NCI-H524 treated with DMSO at 0.1 percent for 48 hours (cell line): Measurements from ENCODE around the gene C1QTNF5.

Experiments
- DNase-seq: peaks from one replicate; lab custom pipeline; 2025; lab: John Stamatoyannopoulos, UW

C1QTNF5 gene

GRCh38 chr11:119359365-119360214, 18.9 kb upstream of the C1QTNF5 start:
- no peak for DNase-seq

DNA sequence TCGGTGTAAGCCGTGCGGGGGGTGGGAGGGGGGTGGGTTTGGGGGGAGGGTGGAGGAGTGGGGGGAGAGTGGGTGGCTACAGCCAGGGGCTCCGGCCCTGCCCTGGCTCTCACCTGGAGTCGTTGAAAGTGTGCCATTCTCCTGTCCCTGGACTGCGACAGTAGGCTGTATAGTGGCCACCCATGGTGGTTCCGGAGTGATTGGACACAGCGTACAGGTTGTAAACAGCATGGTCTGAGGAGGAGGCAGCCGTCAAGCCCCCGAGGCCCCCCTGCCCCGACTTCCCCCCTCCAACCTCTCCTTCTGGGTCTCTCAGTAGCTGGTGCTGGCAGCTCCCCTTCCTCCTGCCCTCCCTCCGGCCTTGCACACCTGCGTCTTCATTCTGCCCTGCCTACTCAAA, 16.4 kb upstream of the C1QTNF5 start:
- no peak for DNase-seq

- no peak for DNase-seq
Measured at GRCh38 chr11:119356349-119357031, 15.8 kb upstream of the C1QTNF5 start.

DNA sequence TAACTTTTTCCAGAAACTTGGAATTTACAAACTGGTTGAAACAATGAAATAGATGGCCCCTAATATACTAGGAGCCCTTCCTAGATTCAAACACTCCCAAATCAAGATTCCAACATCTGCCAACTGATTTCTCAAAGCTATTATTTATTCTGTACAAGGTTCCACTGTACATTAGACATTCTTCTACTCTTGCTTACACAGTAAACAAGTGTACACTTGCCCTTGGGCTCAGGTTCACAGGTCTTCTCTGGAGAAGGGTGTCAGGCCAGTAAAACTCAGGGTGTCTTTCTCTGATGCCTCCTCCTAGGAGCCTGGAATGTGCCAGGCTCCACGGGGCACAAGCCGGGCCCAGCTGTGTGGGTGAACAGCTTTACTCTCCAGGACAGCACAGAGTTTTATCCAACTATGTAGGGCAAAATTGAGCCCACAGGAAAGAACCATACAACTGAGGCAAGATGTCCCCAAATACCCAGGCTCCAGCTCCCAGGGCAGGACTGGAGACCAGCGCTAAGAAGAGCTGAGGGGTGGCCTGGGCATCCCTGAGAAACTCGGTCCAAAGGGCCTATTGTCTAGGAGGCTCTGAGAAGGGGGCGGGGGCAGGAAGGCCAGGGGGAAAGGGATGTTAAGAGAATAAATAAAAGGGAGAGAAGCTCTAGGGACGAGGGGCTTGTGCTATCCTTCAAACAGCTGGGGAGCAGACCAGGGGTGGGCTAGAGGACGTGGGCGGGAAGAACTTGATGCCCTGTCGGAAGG, 14.6 kb upstream of the C1QTNF5 start:
- no peak for DNase-seq

GRCh38 chr11:119352857-119353260, 12.2 kb upstream of the C1QTNF5 start:
- DNase-seq, result peak; percentile 75

DNA sequence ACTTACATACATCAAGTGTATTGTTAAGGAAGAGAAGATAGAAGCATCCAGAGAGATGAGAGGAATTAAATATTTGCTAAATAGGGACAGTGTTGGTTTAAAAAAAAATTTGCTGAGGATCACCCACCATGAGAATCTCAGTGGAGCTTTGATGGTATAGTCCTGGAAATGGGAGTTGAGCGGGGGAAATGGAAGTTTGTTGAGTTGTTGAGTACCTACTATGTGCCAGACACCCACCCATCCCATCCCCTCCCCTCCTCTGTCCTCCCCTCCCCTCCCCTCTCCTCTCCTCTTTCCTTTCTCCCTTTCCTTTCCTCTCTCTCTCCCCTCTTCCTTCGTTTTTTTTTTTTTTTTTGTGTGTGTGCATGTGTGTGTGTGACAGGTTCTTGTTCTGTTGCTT, 10.5 kb upstream of the C1QTNF5 start:
- no peak for DNase-seq

GRCh38 chr11:119350302-119350701, 9.6 kb upstream of the C1QTNF5 start:
- DNase-seq, result no peak

DNA sequence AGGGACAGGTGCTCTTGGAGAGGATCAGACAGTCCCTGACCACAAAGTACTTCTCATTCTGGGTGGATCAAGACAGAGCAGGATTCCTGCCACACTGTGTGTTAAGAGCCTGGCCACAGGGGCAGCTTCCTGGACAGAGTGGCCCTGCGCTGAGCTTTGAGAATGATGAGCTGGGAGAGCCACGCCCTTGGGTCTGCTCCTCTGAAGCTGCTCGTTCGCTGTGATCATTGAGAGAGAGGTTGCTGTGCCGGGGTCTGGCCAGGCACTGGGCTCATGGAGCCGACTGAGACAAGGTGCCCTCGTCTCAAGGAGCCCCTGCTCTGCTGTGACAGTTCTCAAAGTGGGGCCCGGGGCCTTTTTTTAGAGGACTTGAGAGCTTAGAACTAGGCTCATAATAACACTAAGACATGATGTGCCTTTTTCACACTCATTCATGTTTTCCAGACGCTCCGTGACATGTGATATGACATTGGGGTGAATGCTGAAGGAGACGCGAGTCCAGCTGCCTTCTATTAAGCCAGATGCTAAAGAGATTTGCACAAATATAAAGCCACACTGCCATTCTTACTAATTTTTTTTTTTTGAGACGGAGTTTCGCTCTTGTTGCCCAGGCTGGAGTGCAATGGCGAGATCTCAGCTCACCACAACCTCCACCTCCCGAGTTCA, 7.4 kb upstream of the C1QTNF5 start:
- DNase-seq, result peak; percentile 17

DNA sequence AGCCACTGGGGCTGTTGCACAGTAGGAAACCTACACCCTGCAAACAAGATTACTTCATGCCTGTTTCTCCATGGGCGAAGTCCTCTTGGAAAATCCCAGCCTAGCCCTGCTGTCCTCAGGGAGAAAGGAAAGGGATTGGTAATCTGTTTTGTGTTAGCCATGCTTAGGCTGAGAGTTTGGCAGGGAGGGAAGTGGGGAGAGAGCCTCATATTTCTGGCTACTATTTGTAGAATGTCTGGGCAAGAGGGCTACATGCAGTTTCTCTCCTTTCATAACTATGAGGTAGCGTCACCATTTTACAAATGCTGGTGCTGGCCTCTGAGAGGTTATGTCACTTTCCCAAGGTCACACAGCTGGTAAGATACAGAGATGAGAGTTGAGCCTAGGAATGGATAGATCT, 6.6 kb upstream of the C1QTNF5 start:
- DNase-seq, result no peak

DNA sequence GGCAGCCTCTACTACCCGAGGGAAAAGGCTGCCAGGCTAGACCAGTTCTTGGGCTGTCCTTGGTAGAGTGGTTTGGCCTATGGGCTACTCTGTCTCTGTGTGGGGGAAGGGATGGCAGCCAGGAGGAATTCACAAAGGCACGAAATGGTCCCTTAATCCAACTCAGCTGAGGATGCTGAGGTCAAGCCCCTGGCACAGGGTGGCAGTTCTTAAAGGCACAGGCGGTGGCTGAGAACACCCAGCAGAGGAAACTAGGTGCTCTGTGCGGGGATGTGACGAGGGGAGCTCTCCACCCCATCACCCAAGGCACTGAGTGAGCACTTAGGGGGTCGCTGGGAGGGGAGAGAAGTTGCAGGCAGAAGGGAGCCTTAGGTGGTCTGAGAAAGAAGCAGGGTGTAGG, 5.9 kb upstream of the C1QTNF5 start, which contains the start of gene MFRP:
Gene MFRP (minus strand): TSS at position 101 of the 400 bp plus-strand sequence. CDS start 192 bp downstream, outside the sequence.
- no peak for DNase-seq

DNA sequence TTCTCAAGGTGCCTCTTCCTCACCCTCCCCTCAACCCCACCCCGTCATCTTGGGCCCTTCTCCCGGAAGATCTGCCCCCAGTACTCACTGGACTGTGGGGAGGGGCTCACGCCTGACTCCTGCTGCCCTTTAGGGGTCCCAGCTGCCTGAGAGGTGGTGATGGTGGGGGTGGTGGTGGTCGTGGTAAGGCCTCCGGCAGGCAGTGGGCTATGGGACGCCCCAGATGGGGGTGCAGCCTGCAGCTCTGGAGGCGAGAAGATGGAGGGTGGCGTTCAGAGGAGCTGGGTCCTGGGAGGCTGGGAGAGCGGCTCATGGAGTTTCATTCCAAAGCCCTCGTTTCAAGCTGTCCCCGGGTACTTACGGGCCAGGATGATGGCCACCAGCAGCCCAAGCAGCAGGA, 5.0 kb upstream of the C1QTNF5 start:
- no peak for DNase-seq

DNA sequence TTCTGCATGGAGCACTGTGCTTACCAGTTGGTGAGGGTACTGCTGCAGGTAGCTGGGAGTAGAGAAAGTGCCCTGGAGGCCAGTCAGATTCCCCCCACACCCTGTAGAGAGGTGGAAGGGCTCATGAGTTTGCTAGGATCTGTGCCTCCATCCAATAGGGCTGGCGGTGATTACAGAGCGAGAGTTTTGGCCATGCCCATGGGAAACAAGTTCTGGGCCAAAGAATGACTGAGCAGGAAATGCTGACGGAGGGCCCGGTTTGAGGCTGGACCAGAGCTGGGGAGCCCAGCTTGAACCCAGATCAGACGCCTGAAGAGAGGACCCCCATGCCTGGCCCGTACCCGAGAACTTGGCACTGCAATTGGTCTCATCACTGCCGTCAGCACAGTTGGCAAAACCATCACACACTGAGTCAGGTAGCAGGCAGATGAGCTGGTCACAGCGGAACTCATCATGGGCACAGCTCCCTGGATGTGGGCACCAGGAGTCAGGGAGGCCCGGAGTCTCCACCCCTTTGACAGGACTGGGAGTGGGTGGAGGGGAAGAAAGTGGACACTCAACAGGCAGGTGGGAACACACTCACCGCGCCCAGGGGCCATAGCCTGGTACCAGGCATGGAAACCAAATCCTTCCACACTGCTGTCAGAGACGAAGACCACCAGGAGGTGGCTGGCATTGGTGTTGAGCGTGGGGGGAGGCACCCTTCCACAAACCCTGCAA, 3.8 kb upstream of the C1QTNF5 start:
- no peak for DNase-seq

DNA sequence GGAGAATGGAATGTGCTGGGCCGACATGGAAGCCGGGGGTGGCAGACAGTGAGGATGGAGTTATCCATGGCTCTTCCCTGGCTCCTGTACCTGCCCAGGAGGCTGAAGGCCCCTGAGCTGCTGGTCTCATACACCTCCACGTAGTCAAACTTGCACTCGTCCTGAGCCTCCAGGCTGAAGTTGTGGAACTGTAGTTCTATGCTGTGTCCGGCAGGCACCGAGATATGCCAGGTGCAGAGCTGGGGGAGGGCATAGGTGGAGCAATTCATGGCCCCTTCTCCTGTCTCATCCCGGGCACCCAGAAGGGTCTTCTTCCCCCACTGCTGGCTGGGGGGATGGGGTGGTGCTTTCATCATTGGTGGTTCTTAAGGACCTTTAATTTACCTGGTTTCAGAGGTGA, 3.0 kb upstream of the C1QTNF5 start:
- DNase-seq, result no peak

DNA sequence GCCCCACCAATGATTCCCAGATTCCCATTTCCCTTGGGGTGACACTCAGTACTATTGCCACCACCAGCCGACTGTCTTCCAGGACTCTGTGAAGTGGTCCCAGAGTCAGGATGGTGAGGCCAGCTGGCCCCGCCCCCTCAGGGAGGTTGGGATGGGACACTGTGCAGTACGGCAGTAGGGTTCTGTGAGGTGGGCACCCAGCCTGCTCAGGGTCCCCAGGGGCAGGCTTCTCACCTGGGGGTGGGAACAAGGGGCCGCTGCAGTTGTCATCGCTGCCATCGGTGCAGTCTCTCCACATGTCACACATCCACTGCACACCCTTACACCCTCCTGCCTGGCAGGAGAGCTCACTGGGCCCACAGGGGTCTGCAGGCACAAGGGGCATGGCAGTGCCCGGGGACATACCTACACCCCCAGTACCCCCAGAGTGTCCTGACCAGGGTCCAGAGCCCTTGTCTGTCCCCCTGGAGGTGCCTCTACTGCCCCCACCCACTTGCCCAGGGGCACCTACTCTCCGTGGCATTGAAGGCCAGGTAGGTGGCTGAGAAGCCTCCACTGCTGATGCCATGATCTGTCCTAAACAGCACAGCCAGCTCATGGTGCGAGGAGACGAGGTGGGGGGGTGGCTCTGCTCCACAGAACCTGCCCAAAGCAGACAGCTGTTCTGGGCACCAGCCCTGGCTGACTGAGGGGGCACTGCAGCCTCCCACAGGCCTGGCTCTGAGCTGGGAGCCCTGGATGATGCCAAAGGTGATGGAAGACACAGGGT, 1.9 kb upstream of the C1QTNF5 start:
- no peak for DNase-seq

- no peak for DNase-seq
Measured at GRCh38 chr11:119342023-119342300, 1.3 kb upstream of the C1QTNF5 start.

- no peak for DNase-seq
Measured at GRCh38 chr11:119341222-119342022, 739 bp upstream of the C1QTNF5 start.

- no peak for DNase-seq
Measured at GRCh38 chr11:119339589-119340334, 921 bp downstream of the C1QTNF5 start.

DNA sequence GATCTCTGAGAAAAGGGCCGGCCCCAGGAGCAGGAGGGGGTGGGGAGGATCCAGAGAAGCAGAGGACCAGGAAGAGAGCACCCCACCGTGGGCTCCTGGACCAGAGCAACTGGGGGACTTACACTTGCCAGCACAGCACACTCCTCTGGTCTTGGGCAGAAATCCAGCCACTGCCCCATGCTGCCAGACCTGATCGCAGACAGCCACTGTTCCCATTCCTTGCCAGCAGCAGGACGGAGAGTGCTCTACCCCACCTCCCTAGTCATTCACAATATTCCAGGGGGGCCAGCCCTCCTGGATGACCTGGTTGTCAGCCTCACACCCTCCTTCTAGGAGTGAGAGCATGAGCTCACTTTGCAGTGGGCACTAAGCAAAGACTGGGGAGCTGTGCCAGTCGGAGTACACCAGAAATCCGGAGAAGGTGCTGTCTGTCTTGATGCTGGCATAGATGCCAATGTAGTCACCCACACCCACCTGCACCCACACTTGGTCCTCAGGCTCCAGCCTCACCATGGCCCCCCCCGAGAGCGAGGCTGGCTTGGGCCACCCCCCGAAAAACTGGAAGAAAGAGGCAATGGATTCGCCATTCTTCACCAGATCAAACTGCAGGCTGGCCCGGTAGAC, 1.6 kb downstream of the C1QTNF5 start:
- no peak for DNase-seq
